ENCODE results near the gene UBASH3B.

- TF ChIP-seq CTCF (IDR thresholded peaks at IDR 0.05) (no peak), EZH2 (IDR thresholded peaks at IDR 0.05) (no peak)
Observed at GRCh38 chr11:122646549-122647340, 8.8 kb upstream of the UBASH3B start.

Data from neural progenitor cell (in vitro differentiated cells).